Raji (cell line): Measurements from ENCODE around the gene FH.

Experiments used
- POLR2A ChIP-seq: IDR thresholded peaks from 2 replicates; pipeline ENCODE4 v1.6.1; 2011; ENCODE audit warnings: low read depth, low read length, control low read depth; ENCODE audit not compliant: insufficient read depth

FH gene

GRCh38 chr1:241519308-241520079 lies at the start of gene FH:
TSS of gene FH (minus strand) at chr1:241519755. CDS start at chr1:241519722, 33 bp downstream.
- peak; percentile 95 for TF ChIP-seq POLR2A

GRCh38 chr1:241560849-241561187 lies 41.3 kb upstream of the FH start:
- TF ChIP-seq POLR2A, result no peak

DNA sequence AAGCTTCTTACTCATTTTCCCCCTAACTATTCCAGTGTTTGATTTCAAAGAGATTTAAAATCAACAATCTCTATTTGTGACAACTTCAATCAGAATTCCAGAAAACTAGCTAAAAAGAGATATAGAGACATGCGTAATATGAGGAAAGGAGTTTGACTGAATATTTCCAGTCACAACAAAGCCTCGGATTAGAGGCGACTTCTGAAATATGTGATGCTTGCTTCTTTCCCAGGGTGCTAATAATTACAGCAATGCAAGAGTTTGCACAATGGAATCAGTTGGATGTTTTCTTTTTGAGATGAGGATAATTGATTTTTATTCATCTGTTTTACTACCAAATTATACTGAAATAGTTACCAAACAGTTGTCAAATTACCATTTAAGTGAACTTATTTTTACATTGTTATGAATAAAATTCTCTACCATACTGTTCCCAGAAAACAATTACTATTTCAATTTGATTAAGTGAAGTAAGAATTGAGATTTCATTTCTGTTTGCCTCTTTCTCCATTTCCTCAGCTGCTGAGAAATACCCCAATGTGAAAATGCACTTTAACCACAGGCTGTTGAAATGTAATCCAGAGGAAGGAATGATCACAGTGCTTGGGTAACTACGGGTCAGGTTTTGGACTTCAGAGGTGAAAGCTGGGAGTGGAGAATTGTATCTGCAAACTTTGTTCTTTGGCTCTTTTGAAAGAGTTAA lies 40.7 kb upstream of the FH start:
- no peak for TF ChIP-seq POLR2A

GRCh38 chr1:241557551-241558193 lies 38.1 kb upstream of the FH start:
- TF ChIP-seq POLR2A, result no peak

DNA sequence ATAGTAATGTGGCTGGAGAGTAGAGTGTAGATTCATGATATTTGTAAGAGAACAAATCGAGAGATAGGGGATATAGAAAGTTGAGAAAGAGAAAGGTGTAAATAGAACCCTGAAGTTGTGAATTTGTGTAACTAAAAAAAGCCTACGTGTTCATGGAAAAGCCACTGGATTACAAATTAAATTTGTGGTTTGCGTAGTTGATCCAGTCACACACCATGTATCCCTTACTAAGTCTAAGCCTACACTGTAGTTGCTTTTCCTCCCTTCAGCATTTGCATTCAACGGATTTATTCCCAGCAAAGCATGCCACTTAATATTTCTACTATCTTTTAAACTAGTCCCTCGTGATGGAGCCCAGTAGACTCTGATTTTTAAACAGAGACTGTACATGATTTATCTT lies 37.5 kb upstream of the FH start:
- no peak for TF ChIP-seq POLR2A

- no peak for TF ChIP-seq POLR2A
Measured at GRCh38 chr1:241555526-241555925, 36.0 kb upstream of the FH start.

DNA sequence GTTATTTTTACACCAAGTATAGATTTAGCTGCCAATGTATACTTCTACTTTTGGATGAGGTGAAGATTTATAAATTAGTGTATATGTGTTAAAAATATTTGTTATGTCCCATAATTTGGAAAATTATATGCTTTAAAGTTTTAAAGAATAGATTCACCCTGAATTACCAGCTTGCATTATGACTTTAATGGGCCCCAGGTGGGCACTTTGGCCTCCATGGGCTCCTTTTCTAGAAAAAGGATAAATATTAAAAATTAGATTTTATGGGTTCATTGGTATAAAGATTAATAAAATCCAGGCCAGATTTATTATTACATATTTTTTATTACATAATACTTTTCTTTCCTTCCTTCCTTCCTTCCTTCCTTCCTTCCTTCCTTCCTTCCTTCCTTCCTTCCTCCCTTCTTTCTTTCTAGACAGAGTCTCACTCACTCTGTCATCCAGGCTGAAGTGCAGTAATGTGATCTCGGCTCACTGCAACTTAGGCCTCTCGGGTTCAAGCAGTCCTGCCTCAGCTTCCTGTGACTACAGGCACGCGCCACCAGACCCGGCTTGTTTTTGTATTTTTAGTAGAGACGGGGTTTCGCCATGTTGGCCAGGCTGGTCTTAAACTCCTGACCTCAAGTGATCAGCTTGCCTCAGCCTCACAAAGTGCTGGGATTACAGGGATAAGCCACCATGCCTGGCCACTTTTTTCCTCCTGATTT lies 34.5 kb upstream of the FH start:
- TF ChIP-seq POLR2A, result no peak

DNA sequence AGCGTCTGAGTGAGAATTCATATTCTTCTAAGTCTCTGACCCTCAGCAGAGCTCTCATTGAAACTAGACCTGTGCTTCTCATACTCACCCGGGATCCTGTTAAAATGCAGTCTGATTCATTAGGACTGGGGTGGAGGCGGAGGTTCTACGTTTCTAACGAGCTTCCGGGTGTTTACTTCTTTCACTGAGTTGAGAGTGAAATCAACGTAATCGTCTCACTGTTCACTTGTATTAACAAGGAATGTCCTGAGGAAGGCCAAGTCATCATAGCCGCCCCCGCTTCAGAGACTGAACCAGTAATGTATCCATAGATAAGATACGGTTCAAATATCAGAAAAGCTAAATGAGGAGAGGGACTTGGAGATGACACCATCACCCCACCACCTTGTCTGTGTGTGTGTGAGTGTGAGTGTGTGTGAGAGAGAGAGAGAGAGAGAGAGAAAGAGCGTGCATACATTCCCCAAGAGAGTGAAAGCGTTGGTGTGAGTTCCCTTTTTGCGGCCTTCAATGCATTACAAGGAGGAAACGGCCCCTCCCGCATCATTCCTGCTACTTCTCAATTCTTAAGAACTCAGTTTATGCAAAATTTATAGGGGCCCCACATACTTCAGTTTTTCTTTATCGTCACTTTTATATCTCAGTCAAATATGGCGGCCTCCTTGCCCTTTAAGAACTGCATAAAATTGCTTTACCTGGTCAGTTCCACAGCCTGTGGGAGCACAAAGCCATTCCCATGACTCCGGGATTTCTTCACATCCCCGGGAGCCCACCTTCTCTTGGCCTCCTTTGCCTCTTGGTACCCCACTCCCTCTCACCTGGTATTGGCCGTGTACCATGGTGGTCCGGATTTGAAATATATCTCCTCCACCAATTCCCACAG lies 32.4 kb upstream of the FH start:
- peak; percentile 32; the same call in 1 of the 2 replicates for TF ChIP-seq POLR2A

DNA sequence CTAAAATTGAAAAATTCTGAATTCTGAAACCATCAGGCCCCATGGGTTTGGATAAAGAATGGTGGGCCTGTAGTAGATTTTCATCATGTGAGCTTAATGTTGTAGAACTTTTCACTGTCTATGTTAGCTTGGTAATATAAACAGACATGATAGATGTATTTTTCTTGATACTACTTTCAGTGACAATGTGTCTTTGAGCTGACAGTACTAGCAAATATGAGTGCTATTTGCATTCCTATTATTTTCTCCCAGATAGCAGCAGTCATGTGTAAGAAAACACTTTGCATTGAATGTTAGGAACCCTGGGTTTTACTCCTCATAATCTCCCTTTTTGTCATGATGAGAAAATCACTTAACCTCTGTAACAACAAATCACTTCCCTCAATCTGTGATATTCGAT lies 30.8 kb upstream of the FH start:
- no peak for TF ChIP-seq POLR2A

DNA sequence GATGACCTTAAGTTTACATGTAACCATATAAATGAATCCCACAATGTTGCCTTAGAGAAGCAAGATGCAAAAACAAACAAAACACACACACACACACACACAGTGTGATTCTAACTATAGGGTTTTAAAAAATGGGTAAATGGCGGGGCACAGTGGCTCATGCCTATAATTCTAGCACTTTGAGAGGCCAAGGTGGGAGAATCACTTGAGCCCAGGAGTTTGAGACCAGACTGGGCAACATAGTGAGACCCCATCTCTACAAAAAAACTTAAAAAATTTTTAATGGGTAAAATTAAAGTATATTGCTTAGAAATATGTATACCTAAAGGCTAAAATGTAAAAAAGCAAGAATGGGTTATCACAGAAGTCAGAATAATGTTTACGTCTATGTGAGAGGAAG lies 28.5 kb upstream of the FH start:
- no peak for TF ChIP-seq POLR2A

GRCh38 chr1:241542199-241542907 lies 22.8 kb upstream of the FH start:
- TF ChIP-seq POLR2A, result no peak

GRCh38 chr1:241536969-241537368 lies 17.4 kb upstream of the FH start:
- TF ChIP-seq POLR2A, result no peak

DNA sequence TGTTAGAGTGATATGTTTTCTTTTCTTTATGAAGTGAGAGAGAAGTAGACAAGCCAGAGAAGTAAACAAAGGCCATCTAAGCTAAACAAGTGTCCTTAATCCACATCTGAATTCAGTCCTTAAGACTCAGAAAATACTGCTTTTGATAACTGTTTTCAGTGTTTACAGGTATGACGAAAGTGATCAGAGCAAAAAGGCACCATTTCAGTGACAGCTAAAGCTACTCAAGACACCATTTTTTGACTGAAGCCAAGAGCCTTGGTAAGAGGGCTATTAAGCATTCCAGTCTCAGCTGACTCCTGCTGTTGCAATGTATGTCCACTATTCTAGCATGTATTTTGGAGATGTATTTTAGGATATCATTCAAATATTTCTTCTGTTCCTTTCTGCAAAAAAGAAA lies 16.7 kb upstream of the FH start:
- no peak for TF ChIP-seq POLR2A
